ENCODE results near the gene TUBB4A. TPM values are rescaled to one million over a fixed set of nuclear protein-coding genes. Genes with fewer than 3 reads are reported as not detected.

The TUBB4A gene
- total and polyA plus RNA-seq, 11 donors = 0.15 to 4.8 (median 1.6) TPM

DNA sequence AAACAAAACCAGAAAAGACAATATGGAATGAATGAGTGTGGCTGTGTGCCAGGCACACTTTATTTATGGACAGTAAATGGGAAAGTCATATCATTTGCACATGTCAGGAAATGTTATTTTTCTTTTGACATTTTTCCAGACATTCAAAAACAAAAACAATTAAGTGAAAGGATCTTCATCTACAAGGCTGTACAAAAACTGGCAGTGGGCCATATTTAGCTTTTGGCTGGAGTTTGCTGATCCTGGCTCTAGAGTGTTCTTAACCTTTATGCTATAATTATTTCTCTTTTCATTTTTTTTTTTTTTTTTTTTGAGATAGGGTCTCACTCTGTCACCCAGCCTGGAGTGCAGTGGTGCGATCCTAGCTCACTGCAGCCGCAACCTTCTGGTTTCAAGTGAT, 22.2 kb upstream of the TUBB4A start:
- no peak overlapping the region for H3K27ac ChIP-seq

DNA sequence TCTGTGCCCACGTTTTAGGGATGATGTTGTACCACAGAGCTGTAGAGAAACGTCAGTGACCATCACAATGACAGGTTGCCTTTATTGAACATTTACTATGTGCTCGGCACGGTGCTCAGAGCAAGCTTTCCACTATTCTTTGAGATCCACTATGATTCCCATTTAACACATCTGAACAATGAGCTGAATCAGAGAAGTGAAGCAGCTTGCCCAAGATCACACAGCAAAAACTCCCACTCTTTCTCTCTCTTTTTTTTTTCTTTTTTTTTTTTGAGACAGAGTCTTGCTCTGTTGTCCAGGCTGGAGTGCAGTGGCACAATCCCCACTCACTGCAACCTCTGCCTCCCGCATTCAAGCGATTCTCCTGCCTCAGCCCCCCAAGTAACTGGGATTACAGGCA, 20.6 kb upstream of the TUBB4A start:
- Histone ChIP-seq H3K27ac (no peak overlapping the region), H3K36me3 (no peaks in the 10 kb centered on the region), H3K4me3 (no peak overlapping the region), H3K9me3 (no peaks in the 10 kb centered on the region), H3K27me3 (peaks cover 0 to 25% (median 0%) of the 10 kb centered on the region in 9 donors), H3K4me1 (peaks cover 0 to 19% (median 3%) of the 10 kb centered on the region in 12 donors)
- intact Hi-C loops (cut with DNase I) = loop anchor here in 1 of 10 donors (5.0 to 10.0 kb wide), 2 partner anchors 110 to 222 kb away; no protein-coding TSS in a partner anchor
- 77 to 90% (median 82%) methylated on average over 6 of the region's 6 CpGs for WGBS, 4 donors
- ATAC-seq = no peak
- TF ChIP-seq, protein P1, sequence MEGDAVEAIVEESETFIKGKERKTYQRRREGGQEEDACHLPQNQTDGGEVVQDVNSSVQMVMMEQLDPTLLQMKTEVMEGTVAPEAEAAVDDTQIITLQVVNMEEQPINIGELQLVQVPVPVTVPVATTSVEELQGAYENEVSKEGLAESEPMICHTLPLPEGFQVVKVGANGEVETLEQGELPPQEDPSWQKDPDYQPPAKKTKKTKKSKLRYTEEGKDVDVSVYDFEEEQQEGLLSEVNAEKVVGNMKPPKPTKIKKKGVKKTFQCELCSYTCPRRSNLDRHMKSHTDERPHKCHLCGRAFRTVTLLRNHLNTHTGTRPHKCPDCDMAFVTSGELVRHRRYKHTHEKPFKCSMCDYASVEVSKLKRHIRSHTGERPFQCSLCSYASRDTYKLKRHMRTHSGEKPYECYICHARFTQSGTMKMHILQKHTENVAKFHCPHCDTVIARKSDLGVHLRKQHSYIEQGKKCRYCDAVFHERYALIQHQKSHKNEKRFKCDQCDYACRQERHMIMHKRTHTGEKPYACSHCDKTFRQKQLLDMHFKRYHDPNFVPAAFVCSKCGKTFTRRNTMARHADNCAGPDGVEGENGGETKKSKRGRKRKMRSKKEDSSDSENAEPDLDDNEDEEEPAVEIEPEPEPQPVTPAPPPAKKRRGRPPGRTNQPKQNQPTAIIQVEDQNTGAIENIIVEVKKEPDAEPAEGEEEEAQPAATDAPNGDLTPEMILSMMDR (IDR thresholded peaks at IDR 0.05) = no peak
- no peak for TF ChIP-seq POLR2A (IDR thresholded peaks at IDR 0.05)
- DNase-seq = no peak

More for the DNA sequence above, 22.2 kb upstream of the TUBB4A start:
- DNase-seq = peak in 1 of 5 donors; percentile 29
- WGBS, 4 donors = 48 to 66% (median 54%) methylated on average over 2 of the region's 2 CpGs
- Histone ChIP-seq H3K4me3 (no peak overlapping the region), H3K36me3 (no peaks in the 10 kb centered on the region), H3K27me3 (peaks cover 0 to 25% (median 0%) of the 10 kb centered on the region in 9 donors), H3K4me1 (peaks cover 0 to 24% (median 11%) of the 10 kb centered on the region in 12 donors), H3K9me3 (no peaks in the 10 kb centered on the region)
- TF ChIP-seq, protein P1 (IDR thresholded peaks at IDR 0.05) = no peak
- TF ChIP-seq POLR2A (IDR thresholded peaks at IDR 0.05) = no peak
- peak in 1 of 4 donors; percentile 25 for ATAC-seq
- intact Hi-C loops (cut with DNase I) = loop anchor here in 1 of 10 donors (5.0 to 10.0 kb wide), 2 partner anchors 108 to 220 kb away; no protein-coding TSS in a partner anchor

DNA sequence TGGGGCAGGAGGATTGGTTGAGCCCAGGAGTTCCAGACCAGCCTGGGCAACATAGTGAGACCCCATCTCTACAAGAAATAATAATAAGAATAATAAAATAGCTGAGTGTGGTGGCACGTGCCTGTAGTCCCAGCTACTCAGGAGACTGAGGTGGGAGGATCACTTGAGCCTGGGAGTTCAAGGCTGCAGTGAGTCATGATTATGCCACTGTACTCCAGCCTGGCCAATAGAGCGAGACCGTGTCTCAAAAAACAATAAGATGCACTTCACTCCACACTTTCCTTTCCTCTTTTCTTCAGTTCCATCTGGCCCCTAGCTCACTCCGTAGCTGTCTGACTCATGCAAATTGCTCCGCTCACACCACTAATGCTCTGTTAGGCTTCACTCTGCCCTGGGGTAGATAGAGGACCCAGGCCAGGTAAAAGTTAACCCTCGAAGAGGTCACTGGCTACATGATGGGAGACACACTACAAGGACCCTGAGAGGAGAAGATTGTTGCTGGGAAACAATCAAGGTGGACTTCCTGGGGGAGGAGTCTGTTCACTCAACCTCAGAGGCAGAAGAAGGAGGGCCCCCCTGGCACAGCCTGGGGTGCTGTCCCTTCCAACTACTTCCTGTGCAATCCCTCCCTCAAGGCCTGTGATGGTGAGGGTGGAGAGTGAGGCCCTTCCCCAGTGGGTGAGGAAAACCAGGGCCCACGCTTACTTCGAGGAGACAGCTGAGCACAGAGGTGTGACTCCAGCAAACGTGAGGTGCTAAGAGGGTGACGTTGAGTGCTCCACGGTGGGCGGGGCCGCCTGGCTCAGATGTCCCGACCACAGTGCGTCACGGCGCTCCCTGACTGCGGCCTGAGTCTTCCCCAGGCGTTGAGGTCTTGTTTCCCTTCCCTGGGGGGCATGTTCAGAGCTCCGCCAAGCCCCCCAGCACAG, 19.9 kb upstream of the TUBB4A start:
- Histone ChIP-seq H3K9me3 (no peaks in the 10 kb centered on the region), H3K4me3 (no peak overlapping the region), H3K4me1 (peaks cover 0 to 20% (median 5%) of the 10 kb centered on the region in 12 donors), H3K27me3 (peaks cover 0 to 25% (median 0%) of the 10 kb centered on the region in 9 donors), H3K36me3 (no peaks in the 10 kb centered on the region), H3K27ac (no peak overlapping the region)
- WGBS, 4 donors = 49 to 58% (median 56%) methylated on average over 20 of the region's 20 CpGs
- intact Hi-C loops (cut with DNase I) = loop anchor here in 1 of 10 donors (5.0 to 10.0 kb wide), 2 partner anchors 110 to 223 kb away; no protein-coding TSS in a partner anchor
- TF ChIP-seq, protein P1 (IDR thresholded peaks at IDR 0.05) = no peak
- no peak for TF ChIP-seq POLR2A (IDR thresholded peaks at IDR 0.05)
- DNase-seq (no peak), ATAC-seq (peak in 1 of 4 donors; percentile 48)

DNA sequence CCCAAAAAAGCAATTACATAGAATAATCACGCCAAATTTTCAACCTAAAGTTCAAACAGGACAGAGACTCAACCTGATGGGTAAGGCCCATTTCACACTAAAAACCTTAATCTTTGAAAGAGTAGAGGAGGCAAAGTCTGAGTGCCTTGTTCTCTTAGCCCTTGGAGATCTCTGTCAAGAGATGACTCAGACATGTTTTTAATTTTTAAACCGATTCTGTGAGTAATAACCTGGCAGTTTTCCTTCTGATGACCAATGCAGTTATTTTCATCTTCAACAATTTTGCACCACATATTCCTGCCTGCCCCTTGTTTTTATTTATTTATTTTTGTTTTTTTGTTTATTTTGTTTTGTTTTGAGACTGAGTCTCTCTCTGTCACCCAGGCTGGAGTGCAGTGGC, 17.2 kb upstream of the TUBB4A start:
- Histone ChIP-seq H3K27me3 (peaks cover 0 to 25% (median 0%) of the 10 kb centered on the region in 9 donors), H3K27ac (no peak overlapping the region), H3K36me3 (no peaks in the 10 kb centered on the region), H3K4me1 (peaks cover 0 to 28% (median 6%) of the 10 kb centered on the region in 12 donors), H3K4me3 (no peak overlapping the region), H3K9me3 (no peaks in the 10 kb centered on the region)
- DNase-seq = no peak
- ATAC-seq = no peak
- intact Hi-C loops (cut with DNase I) = loop anchor here in 9 of 10 donors (2.0 to 10.0 kb wide), 5 partner anchors 113 to 343 kb away; partner anchors contain the start of genes GPR108 (in 8 of the 9) and TRIP10 (in 8 of the 9)
- 59 to 71% (median 69%) methylated on average over 2 of the region's 2 CpGs for WGBS, 4 donors
- no peak for TF ChIP-seq POLR2A (IDR thresholded peaks at IDR 0.05)
- TF ChIP-seq, protein P1 (IDR thresholded peaks at IDR 0.05) = no peak

Measured in heart left ventricle (tissue), 16 donors.